Measurements from ENCODE around the gene TCAP. TPM values are rescaled to one million over a fixed set of nuclear protein-coding genes. Genes with fewer than 3 reads are reported as not detected.

Gene TCAP
- polyA plus RNA-seq, 1 of the 3 experiments (the other 2 are of a cell fraction), result 0.43 TPM

DNA sequence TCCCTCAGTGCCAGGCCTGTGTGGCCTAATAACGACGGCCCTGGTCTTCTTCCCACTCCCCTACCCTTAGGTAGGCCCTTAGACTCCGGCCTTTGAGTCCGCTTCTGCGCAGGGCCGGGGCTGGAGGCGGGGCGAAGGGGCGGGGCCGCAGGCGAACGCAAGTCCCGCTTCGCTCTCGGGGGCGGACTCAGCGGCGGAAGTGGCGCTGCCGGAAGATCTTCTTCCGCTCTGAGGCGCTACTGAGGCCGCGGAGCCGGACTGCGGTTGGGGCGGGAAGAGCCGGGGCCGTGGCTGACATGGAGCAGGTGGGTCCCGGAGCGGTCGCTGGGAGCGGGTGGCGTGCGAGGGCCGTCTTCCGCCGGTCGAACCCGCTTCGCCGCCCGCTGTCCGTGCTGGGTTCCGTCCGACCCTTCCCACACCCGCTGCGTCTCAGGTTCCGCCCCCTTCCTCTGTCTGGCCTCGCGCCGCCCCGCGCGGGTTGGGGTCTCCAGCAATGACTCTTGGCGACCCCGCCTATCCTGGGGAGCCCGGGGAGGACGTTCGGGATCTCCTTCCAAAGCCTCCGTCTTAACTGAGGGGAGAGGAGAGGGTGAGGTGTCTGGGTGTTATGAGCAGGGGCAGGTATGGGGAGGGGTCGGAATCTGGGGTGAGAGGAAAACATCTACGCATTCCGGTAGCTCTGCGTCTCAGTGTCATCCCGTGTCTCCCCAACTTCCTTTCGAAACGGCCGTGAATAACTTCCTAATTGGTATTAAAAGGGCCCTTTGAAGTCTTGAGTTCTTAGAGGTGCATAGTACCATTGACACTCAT lies 28.0 kb upstream of the TCAP start, which contains the start of gene STARD3 (continued):
- TF ChIP-seq, protein P1, sequence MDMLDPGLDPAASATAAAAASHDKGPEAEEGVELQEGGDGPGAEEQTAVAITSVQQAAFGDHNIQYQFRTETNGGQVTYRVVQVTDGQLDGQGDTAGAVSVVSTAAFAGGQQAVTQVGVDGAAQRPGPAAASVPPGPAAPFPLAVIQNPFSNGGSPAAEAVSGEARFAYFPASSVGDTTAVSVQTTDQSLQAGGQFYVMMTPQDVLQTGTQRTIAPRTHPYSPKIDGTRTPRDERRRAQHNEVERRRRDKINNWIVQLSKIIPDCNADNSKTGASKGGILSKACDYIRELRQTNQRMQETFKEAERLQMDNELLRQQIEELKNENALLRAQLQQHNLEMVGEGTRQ (IDR thresholded peaks at IDR 0.05; ENCODE audit: borderline replicate concordance, low read depth, low read length), result no peak
- TF ChIP-seq, protein P2, sequence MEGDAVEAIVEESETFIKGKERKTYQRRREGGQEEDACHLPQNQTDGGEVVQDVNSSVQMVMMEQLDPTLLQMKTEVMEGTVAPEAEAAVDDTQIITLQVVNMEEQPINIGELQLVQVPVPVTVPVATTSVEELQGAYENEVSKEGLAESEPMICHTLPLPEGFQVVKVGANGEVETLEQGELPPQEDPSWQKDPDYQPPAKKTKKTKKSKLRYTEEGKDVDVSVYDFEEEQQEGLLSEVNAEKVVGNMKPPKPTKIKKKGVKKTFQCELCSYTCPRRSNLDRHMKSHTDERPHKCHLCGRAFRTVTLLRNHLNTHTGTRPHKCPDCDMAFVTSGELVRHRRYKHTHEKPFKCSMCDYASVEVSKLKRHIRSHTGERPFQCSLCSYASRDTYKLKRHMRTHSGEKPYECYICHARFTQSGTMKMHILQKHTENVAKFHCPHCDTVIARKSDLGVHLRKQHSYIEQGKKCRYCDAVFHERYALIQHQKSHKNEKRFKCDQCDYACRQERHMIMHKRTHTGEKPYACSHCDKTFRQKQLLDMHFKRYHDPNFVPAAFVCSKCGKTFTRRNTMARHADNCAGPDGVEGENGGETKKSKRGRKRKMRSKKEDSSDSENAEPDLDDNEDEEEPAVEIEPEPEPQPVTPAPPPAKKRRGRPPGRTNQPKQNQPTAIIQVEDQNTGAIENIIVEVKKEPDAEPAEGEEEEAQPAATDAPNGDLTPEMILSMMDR (IDR thresholded peaks at IDR 0.05), result no peak
- TF ChIP-seq, protein P3, sequence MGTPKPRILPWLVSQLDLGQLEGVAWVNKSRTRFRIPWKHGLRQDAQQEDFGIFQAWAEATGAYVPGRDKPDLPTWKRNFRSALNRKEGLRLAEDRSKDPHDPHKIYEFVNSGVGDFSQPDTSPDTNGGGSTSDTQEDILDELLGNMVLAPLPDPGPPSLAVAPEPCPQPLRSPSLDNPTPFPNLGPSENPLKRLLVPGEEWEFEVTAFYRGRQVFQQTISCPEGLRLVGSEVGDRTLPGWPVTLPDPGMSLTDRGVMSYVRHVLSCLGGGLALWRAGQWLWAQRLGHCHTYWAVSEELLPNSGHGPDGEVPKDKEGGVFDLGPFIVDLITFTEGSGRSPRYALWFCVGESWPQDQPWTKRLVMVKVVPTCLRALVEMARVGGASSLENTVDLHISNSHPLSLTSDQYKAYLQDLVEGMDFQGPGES (IDR thresholded peaks at IDR 0.05; ENCODE audit: low read depth, low read length), result no peak

GRCh38 chr17:39638317-39638716 lies 26.8 kb upstream of the TCAP start:
- 96% methylated on average over 7 of the region's 7 CpGs for WGBS (ENCODE audit: low lambda C conversion rate)
- Histone ChIP-seq H3K4me3 (ENCODE audit: low read depth in 2 of 2, low read length in 1 of 2) (peak overlapping the region; percentile 88 to 97; a peak in 3 of 4 replicates), H3K27me3 (ENCODE audit: insufficient read depth) (no peaks in the 10 kb centered on the region), H3K4me2 (peak overlapping the region; percentile 83), H3K9me2 (no peaks in the 10 kb centered on the region), H3F3A (replicated peaks; ENCODE audit: insufficient read depth) (no peaks in the 10 kb centered on the region), H4K20me1 (ENCODE audit: insufficient read depth) (peaks cover 10% of the 10 kb centered on the region), H2AFZ (ENCODE audit: low read depth) (no peak overlapping the region), H3K9ac (peak overlapping the region; percentile 86; the same call in 1 of the 2 replicates), H3K27ac (ENCODE audit: low read depth in 2 of 2, low read length in 1 of 2) (no peak overlapping the region), H3K36me3 (replicated peaks in 1 of 2; ENCODE audit: control insufficient read depth in 1 of 2, insufficient read depth in 2 of 2, low read length in 1 of 2) (no peaks in the 10 kb centered on the region), H3K4me1 (ENCODE audit: control insufficient read depth in 1 of 2, insufficient read depth in 2 of 2, low read depth in 1 of 2, low read length in 1 of 2) (peaks cover 0 to 24% of the 10 kb centered on the region in 2 experiments; a peak in 2 of 4 replicates), H3K79me2 (ENCODE audit: insufficient read depth) (peaks cover 61% of the 10 kb centered on the region), H3K9me3 (no peaks in the 10 kb centered on the region)
- TF ChIP-seq NFIC (IDR thresholded peaks at IDR 0.05; ENCODE audit: borderline replicate concordance) (no peak), TAF1 (IDR thresholded peaks at IDR 0.05; ENCODE audit: borderline replicate concordance, low read depth, low read length) (no peak), RAD21 (IDR thresholded peaks at IDR 0.05; ENCODE audit: low read length) (no peak), JUND (IDR thresholded peaks at IDR 0.05) (no peak), RXRA (IDR thresholded peaks at IDR 0.05; ENCODE audit: borderline replicate concordance, low read depth) (no peak), ELF1 (IDR thresholded peaks at IDR 0.05) (no peak), MEF2A (IDR thresholded peaks at IDR 0.05; ENCODE audit: borderline replicate concordance, low read depth) (no peak), ZBTB33 (IDR thresholded peaks at IDR 0.05; ENCODE audit: borderline replicate concordance, low read depth) (no peak), RCOR1 (IDR thresholded peaks at IDR 0.05; ENCODE audit: low read length) (no peak), POLR2AphosphoS5 (IDR thresholded peaks at IDR 0.05; ENCODE audit: low read depth, low read length) (no peak), FOXM1 (IDR thresholded peaks at IDR 0.05; ENCODE audit: low read depth) (no peak)
- TF ChIP-seq, protein P4, sequence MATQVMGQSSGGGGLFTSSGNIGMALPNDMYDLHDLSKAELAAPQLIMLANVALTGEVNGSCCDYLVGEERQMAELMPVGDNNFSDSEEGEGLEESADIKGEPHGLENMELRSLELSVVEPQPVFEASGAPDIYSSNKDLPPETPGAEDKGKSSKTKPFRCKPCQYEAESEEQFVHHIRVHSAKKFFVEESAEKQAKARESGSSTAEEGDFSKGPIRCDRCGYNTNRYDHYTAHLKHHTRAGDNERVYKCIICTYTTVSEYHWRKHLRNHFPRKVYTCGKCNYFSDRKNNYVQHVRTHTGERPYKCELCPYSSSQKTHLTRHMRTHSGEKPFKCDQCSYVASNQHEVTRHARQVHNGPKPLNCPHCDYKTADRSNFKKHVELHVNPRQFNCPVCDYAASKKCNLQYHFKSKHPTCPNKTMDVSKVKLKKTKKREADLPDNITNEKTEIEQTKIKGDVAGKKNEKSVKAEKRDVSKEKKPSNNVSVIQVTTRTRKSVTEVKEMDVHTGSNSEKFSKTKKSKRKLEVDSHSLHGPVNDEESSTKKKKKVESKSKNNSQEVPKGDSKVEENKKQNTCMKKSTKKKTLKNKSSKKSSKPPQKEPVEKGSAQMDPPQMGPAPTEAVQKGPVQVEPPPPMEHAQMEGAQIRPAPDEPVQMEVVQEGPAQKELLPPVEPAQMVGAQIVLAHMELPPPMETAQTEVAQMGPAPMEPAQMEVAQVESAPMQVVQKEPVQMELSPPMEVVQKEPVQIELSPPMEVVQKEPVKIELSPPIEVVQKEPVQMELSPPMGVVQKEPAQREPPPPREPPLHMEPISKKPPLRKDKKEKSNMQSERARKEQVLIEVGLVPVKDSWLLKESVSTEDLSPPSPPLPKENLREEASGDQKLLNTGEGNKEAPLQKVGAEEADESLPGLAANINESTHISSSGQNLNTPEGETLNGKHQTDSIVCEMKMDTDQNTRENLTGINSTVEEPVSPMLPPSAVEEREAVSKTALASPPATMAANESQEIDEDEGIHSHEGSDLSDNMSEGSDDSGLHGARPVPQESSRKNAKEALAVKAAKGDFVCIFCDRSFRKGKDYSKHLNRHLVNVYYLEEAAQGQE (IDR thresholded peaks at IDR 0.05; ENCODE audit: low read depth, low read length), result no peak
- ChIA-PET CTCF (interaction anchor here (0.9 to 17.4 kb wide), 6 partner anchors 14 to 92 kb away, joined by 3 to 332 read pairs (median 8); partner anchors contain the start of genes MIEN1, PNMT and PPP1R1B), POLR2A (no interaction called here)
- no peak for DNase-seq

Measured in SK-N-SH (cell line).